Measurements from ENCODE around the gene SEPTIN10.

DNA sequence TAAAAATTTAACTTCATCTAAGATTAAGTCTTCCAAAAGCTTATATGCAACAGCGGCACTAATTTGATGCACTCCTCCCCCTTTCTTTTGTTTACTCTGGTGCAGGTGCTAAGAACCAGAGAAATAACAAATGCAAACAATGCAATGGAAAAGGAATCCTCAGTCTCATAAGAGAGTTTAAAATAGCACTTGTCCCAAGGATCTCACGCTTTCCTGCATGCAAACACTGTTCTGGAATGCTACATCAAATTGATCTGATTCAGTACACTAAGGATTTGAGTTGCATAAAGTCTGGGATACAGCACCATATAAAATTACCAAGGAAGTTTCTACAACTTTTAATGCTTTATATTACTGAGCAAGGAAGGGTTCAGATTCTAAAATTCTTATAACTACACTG lies 50.5 kb downstream of the SEPTIN10 start:
- TF ChIP-seq CTCF (conservative IDR thresholded peaks at IDR 0.05; ENCODE audit: low read length) (no peak), EZH2phosphoT487 (IDR thresholded peaks at IDR 0.05; ENCODE audit: borderline replicate concordance) (no peak)

Measured in Loucy (cell line).